Activated CD8-positive, alpha-beta T cell treated with anti-CD3 and anti-CD28 coated beads for 36 hours (primary cell): ENCODE data around the gene KIAA1191. TPM values are rescaled to one million over a fixed set of nuclear protein-coding genes. Genes with fewer than 3 reads are reported as not detected.

Experiments used
- ATAC-seq: fragments of 200-7000 bp; cut with Tn5 transposase; one replicate; pipeline ENCODE4 v1.10.0; 2021; ENCODE audit warnings: mild to moderate bottlenecking, moderate library complexity
- CTCF ChIA-PET: fragments of 350-600 bp; sonication (Branson Sonifier 250); formaldehyde crosslinking; loops from one replicate; lab custom pipeline; 2021; ENCODE audit warnings: antibody characterized with exemption; lab: Charles Lee
- POLR2A ChIA-PET: fragments of 350-600 bp; sonication (Branson Sonifier 250); formaldehyde crosslinking; loops from one replicate; lab custom pipeline; 2021; ENCODE audit warnings: antibody characterized with exemption; lab: Charles Lee
- DNase-seq: peaks from one replicate; pipeline ENCODE4 v3.0.0-alpha.2; 2020
- H3K27ac Mint-ChIP-seq: one replicate; pipeline ENCODE4 v1.8.0; 2021; ENCODE audit warnings: mild to moderate bottlenecking, mixed read lengths
- H3K27me3 Mint-ChIP-seq: one replicate; pipeline ENCODE4 v1.8.0; 2021; ENCODE audit warnings: mixed read lengths
- H3K36me3 Mint-ChIP-seq: one replicate; pipeline ENCODE4 v1.8.0; 2021; ENCODE audit warnings: low read depth, mixed read lengths
- H3K4me1 Mint-ChIP-seq: one replicate; pipeline ENCODE4 v1.8.0; 2021; ENCODE audit warnings: low read depth, mixed read lengths
- H3K4me3 Mint-ChIP-seq: one replicate; pipeline ENCODE4 v1.8.0; 2021; ENCODE audit warnings: mild to moderate bottlenecking, moderate library complexity, mixed read lengths
- H3K9me3 Mint-ChIP-seq: one replicate; pipeline ENCODE4 v1.8.0; 2021; ENCODE audit warnings: mixed read lengths
- CTCF ChIP-seq: fragments of 200-600 bp; IDR thresholded peaks from one replicate; pipeline ENCODE4 v1.8.0; 2022; ENCODE audit warnings: antibody characterized with exemption, mild to moderate bottlenecking
- intact Hi-C: fragments of 100-400 bp; cut with micrococcal nuclease; formaldehyde crosslinking; loops from one replicate; pipeline ENCODE4 v1.10.0; 2022
- total RNA-seq, 2 experiments: library from RNA; stranded (reverse); gene quantifications; one replicate each; pipeline ENCODE4 v1.2.3, GENCODE V29; 2021

KIAA1191 gene
- total RNA-seq, 2 experiments from 2014 or later, result 39.4 to 40.8 TPM

GRCh38 chr5:176389135-176390123 is 27.9 kb upstream of the KIAA1191 start:
- ChIA-PET POLR2A (interaction anchor here (0.6 to 2.6 kb wide), 6 partner anchors 10 to 149 kb away, joined by 3 to 10 read pairs (median 5); partner anchors contain the start of genes ARL10 and KIAA1191), CTCF (no interaction called here)
- TF ChIP-seq CTCF, result no peak
- ATAC-seq, result peak; percentile 46
- DNase-seq, result no peak
- Mint-ChIP-seq H3K27ac (peak overlapping the region; percentile 99), H3K4me1 (peaks cover 29% of the 10 kb centered on the region), H3K36me3 (peaks cover 58% of the 10 kb centered on the region), H3K4me3 (peak overlapping the region; percentile 98), H3K27me3 (no peaks in the 10 kb centered on the region), H3K9me3 (no peaks in the 10 kb centered on the region)
- intact Hi-C loops, result loop anchor here (1.0 to 2.0 kb wide), 2 partner anchors 59 to 148 kb away; partner anchors contain the start of genes FAF2 and RNF44

- ATAC-seq (peak; percentile 92), DNase-seq (peak; percentile 100)
- H3K9me3 Mint-ChIP-seq, result no peaks in the 10 kb centered on the region
- H3K27ac Mint-ChIP-seq, result peak within 1 kb of the TSS; percentile 99
- no peaks in the 10 kb centered on the region for H3K27me3 Mint-ChIP-seq
- POLR2A ChIA-PET, result interaction anchor here (0.8 to 2.6 kb wide), 8 partner anchors 9 to 265 kb away, joined by 3 to 10 read pairs (median 5); partner anchors contain the start of genes ARL10 and KIAA1191
- peaks cover 29% of the 10 kb centered on the region for H3K4me1 Mint-ChIP-seq
- CTCF ChIA-PET, result no interaction called here
- no peak for TF ChIP-seq CTCF
- H3K4me3 Mint-ChIP-seq, result peak within 1 kb of the TSS; percentile 98
- intact Hi-C loops, result loop anchor here (1.0 to 2.0 kb wide), 3 partner anchors 27 to 149 kb away; partner anchors contain the start of genes FAF2, KIAA1191 and RNF44
- H3K36me3 Mint-ChIP-seq, result peaks cover 66% of the 10 kb centered on the region
These were observed 27.0 kb upstream of the KIAA1191 start, which contains the start of the genes HIGD2A and NOP16 for GRCh38 chr5:176388444-176389134. Gene HIGD2A (plus strand): TSS chr5:176388751. CDS start chr5:176388820, 69 bp downstream. Gene NOP16 (minus strand): TSS chr5:176388598. CDS start chr5:176388539, 59 bp downstream.

- Mint-ChIP-seq H3K27me3 (no peaks in the 10 kb centered on the region), H3K9me3 (no peaks in the 10 kb centered on the region), H3K36me3 (peaks cover 66% of the 10 kb centered on the region), H3K4me3 (peak overlapping the region; percentile 98), H3K4me1 (peaks cover 29% of the 10 kb centered on the region), H3K27ac (peak overlapping the region; percentile 99)
- DNase-seq (peak; percentile 20), ATAC-seq (no peak)
- intact Hi-C loops, result loop anchor here (1.0 to 2.0 kb wide), 2 partner anchors 27 to 61 kb away; partner anchors contain the start of genes FAF2 and KIAA1191
- ChIA-PET CTCF (no interaction called here), POLR2A (interaction anchor here (0.8 to 2.0 kb wide), 6 partner anchors 8 to 265 kb away, joined by 3 to 7 read pairs (median 4); partner anchors contain the start of gene ARL10)
- TF ChIP-seq CTCF, result no peak
These were observed 26.5 kb upstream of the KIAA1191 start for GRCh38 chr5:176388003-176388443.

- POLR2A ChIA-PET, result interaction anchor here (0.7 to 2.0 kb wide), 7 partner anchors 11 to 266 kb away, joined by 3 to 7 read pairs (median 5); partner anchors contain the start of gene ARL10
- DNase-seq (no peak), ATAC-seq (no peak)
- H3K4me3 Mint-ChIP-seq, result peak overlapping the region; percentile 98
- intact Hi-C loops, result no loop called here
- peaks cover 29% of the 10 kb centered on the region for H3K4me1 Mint-ChIP-seq
- H3K27ac Mint-ChIP-seq, result peak overlapping the region; percentile 99
- no peaks in the 10 kb centered on the region for H3K9me3 Mint-ChIP-seq
- no peaks in the 10 kb centered on the region for H3K27me3 Mint-ChIP-seq
- CTCF ChIA-PET, result interaction anchor here (1.3 to 2.2 kb wide), 2 partner anchors 29 to 60 kb away, joined by 4 to 5 read pairs; partner anchors contain the start of gene CLTB
- TF ChIP-seq CTCF, result no peak
- H3K36me3 Mint-ChIP-seq, result peaks cover 70% of the 10 kb centered on the region
These were observed 25.9 kb upstream of the KIAA1191 start for GRCh38 chr5:176387384-176387925.
